ENCODE measurements around the gene SRSF6.

DNA sequence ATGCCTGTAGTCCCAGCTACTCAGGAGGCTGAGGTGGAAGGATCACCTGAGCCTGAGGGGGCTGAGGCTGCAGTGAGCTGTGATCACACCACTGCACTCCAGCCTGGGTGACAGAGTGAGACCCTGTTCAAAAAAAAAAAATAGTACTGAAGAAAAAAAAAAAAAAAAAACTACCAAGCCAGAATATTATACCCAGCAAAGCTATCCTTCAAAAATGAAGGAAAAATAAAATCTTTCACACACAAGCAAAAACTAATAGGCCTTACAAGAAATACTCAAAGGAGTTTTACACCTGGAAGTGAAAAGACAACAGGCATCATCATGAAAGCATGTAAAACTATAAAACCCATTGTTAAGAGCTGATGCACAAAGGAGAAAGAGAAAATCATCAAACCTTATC, 37.5 kb upstream of the SRSF6 start:
- TF ChIP-seq CTCF (IDR thresholded peaks at IDR 0.05), result no peak
- no peak for TF ChIP-seq POLR2A (IDR thresholded peaks at IDR 0.05)
- TF ChIP-seq POLR2AphosphoS5 (IDR thresholded peaks at IDR 0.05), result no peak

All from breast epithelium (tissue), 3 donors.